IMR-90 (cell line): ENCODE measurements around the gene HOXC6. TPM values are rescaled to one million over a fixed set of nuclear protein-coding genes. Genes with fewer than 3 reads are reported as not detected.

ENCODE experiments used
- ATAC-seq: fragments of 200-7000 bp; cut with Tn5 transposase; 2 replicates; pipeline ENCODE4 v1.9.1; 2020; ENCODE audit warnings: low read depth, mild to moderate bottlenecking, moderate library complexity
- BruUV-seq: library from RNA; stranded (reverse); fragments of 400-500 nt; replicated peaks from 2 replicates; lab custom pipeline; 2021; lab: Mats Ljungman, UMichigan
- CTCF ChIA-PET: fragments of 300-600 bp; formaldehyde crosslinking; extraction: SDS; loops from one replicate; lab custom pipeline; 2021; ENCODE audit warnings: antibody characterized with exemption; lab: Yijun Ruan, JAX
- POLR2A ChIA-PET: fragments of 300-600 bp; sonication (Branson Sonifier 250); formaldehyde crosslinking; loops from one replicate; lab custom pipeline; 2022; ENCODE audit warnings: antibody characterized with exemption; ENCODE audit not compliant: unreplicated experiment; lab: Charles Lee
- DNase-seq: peaks from one replicate; pipeline ENCODE4 v3.0.0; 2013
- H2AFZ ChIP-seq: replicated peaks from 2 replicates; pipeline ENCODE3; 2013; ENCODE audit warnings: low read length, mild to moderate bottlenecking; ENCODE audit not compliant: poor library complexity
- H2AK5ac ChIP-seq: 2 replicates; pipeline ENCODE4 v1.6.1; 2013; ENCODE audit warnings: low read depth, low read length, inconsistent platforms
- H2AK9ac ChIP-seq: replicated peaks from 2 replicates; pipeline ENCODE3; 2013; ENCODE audit warnings: mild to moderate bottlenecking, low read depth, low read length, moderate library complexity; ENCODE audit not compliant: poor library complexity
- H2BK120ac ChIP-seq: 2 replicates; pipeline ENCODE4 v1.6.1; 2013; ENCODE audit warnings: low read depth, low read length, inconsistent platforms
- H2BK15ac ChIP-seq: 3 replicates; pipeline ENCODE4 v1.6.1; 2013; ENCODE audit warnings: low read depth, low read length, inconsistent platforms
- H2BK20ac ChIP-seq: 2 replicates; pipeline ENCODE4 v1.6.1; 2013; ENCODE audit warnings: low read depth, mild to moderate bottlenecking, inconsistent platforms, low read length, moderate library complexity
- H2BK5ac ChIP-seq: 2 replicates; pipeline ENCODE4 v1.6.1; 2013; ENCODE audit warnings: mild to moderate bottlenecking, low read depth, low read length, inconsistent platforms; ENCODE audit not compliant: poor library complexity, severe bottlenecking
- H3K14ac ChIP-seq: replicated peaks from 2 replicates; pipeline ENCODE4 v1.6.1; 2013; ENCODE audit warnings: low read depth, low read length, inconsistent platforms
- H3K18ac ChIP-seq: 2 replicates; pipeline ENCODE4 v1.6.1; 2013; ENCODE audit warnings: low read depth, low read length, control low read depth
- H3K23ac ChIP-seq: 2 replicates; pipeline ENCODE4 v1.6.1; 2013; ENCODE audit warnings: low read depth, low read length, inconsistent platforms
- H3K27ac ChIP-seq: 2 replicates; pipeline ENCODE4 v1.5.1; 2013; ENCODE audit warnings: mild to moderate bottlenecking, control low read depth, low read length; ENCODE audit not compliant: insufficient read depth
- H3K27me3 ChIP-seq: 2 replicates; pipeline ENCODE4 v1.6.1; 2013; ENCODE audit warnings: low read length; ENCODE audit not compliant: control insufficient read depth, insufficient read depth
- H3K36me3 ChIP-seq: 2 replicates; pipeline ENCODE4 v1.6.1; 2013; ENCODE audit warnings: low read length, mixed read lengths; ENCODE audit not compliant: control insufficient read depth, insufficient read depth
- H3K4ac ChIP-seq: 2 replicates; pipeline ENCODE4 v1.6.1; 2013; ENCODE audit warnings: low read depth, low read length, inconsistent platforms
- H3K4me1 ChIP-seq: 2 replicates; pipeline ENCODE4 v1.6.1; 2013; ENCODE audit warnings: low read length, mixed read lengths; ENCODE audit not compliant: control insufficient read depth, insufficient read depth
- H3K4me2 ChIP-seq: 2 replicates; pipeline ENCODE4 v1.6.1; 2013; ENCODE audit warnings: low read depth, mild to moderate bottlenecking, control low read depth, low read length, moderate library complexity
- H3K4me3 ChIP-seq: 2 replicates; pipeline ENCODE4 v1.5.1; 2013; ENCODE audit warnings: low read depth, mild to moderate bottlenecking, control low read depth, low read length, moderate library complexity; ENCODE audit not compliant: insufficient read depth
- H3K56ac ChIP-seq: 2 replicates; pipeline ENCODE4 v1.6.1; 2013; ENCODE audit warnings: low read length, inconsistent platforms; ENCODE audit not compliant: insufficient read depth; ENCODE audit errors: extremely low read depth
- H3K79me1 ChIP-seq, 2 experiments: 2 replicates each; pipeline ENCODE4 v1.6.1; 2013; ENCODE audit warnings: low read length in 2 of 2, inconsistent platforms in 1 of 2, low read depth in 1 of 2
- H3K9ac ChIP-seq: 2 replicates; pipeline ENCODE4 v1.6.1; 2013; ENCODE audit warnings: low read depth, low read length, control low read depth
- H3K9me1 ChIP-seq: 2 replicates; pipeline ENCODE4 v1.6.1; 2013; ENCODE audit warnings: low read length, inconsistent platforms; ENCODE audit not compliant: insufficient read depth
- H3K9me3 ChIP-seq: 2 replicates; pipeline ENCODE4 v1.6.1; 2013; ENCODE audit warnings: low read length; ENCODE audit not compliant: control insufficient read depth, insufficient read depth
- H4K20me1 ChIP-seq: 2 replicates; pipeline ENCODE4 v1.6.1; 2013; ENCODE audit warnings: low read length, inconsistent platforms; ENCODE audit not compliant: insufficient read depth
- H4K5ac ChIP-seq: 2 replicates; pipeline ENCODE4 v1.6.1; 2013; ENCODE audit warnings: mild to moderate bottlenecking, low read depth, low read length, control low read depth
- H4K8ac ChIP-seq, 2 experiments: 2 replicates each; pipeline ENCODE4 v1.6.1; 2013; ENCODE audit warnings: low read depth in 2 of 2, low read length in 2 of 2, control low read depth in 1 of 2, inconsistent platforms in 1 of 2
- H4K91ac ChIP-seq: 2 replicates; pipeline ENCODE4 v1.6.1; 2013; ENCODE audit warnings: low read depth, low read length, inconsistent platforms; ENCODE audit not compliant: insufficient read depth
- BHLHE40 ChIP-seq: fragments of 150-350 bp; IDR thresholded peaks from 2 replicates; pipeline ENCODE4 v1.6.1; 2016; ENCODE audit warnings: mild to moderate bottlenecking, low read depth, low read length
- CEBPB ChIP-seq: IDR thresholded peaks from 2 replicates; pipeline ENCODE4 v1.6.1; 2012; ENCODE audit warnings: low read depth, low read length, improper control_type of control experiment
- CHD1 ChIP-seq: IDR thresholded peaks from 2 replicates; pipeline ENCODE4 v1.6.1; 2012; ENCODE audit warnings: low read depth, low read length, improper control_type of control experiment
- CTCF ChIP-seq: conservative IDR thresholded peaks from 2 replicates; pipeline ENCODE4 v1.5.1; 2012; ENCODE audit warnings: mild to moderate bottlenecking, low read depth, low read length, improper control_type of control experiment
- ELK1 ChIP-seq: fragments of 150-350 bp; IDR thresholded peaks from 2 replicates; pipeline ENCODE4 v1.6.1; 2016; ENCODE audit warnings: low read depth, mild to moderate bottlenecking, low read length, moderate library complexity, borderline replicate concordance
- FOS ChIP-seq: fragments of 150-350 bp; IDR thresholded peaks from 2 replicates; pipeline ENCODE4 v1.6.1; 2016; ENCODE audit warnings: low read depth, low read length
- MAFK ChIP-seq: IDR thresholded peaks from 2 replicates; pipeline ENCODE4 v1.6.1; 2012; ENCODE audit warnings: low read depth, low read length, improper control_type of control experiment
- MAZ ChIP-seq: IDR thresholded peaks from 2 replicates; pipeline ENCODE4 v1.6.1; 2012; ENCODE audit warnings: low read depth, mild to moderate bottlenecking, low read length, improper control_type of control experiment, moderate library complexity, borderline replicate concordance
- MXI1 ChIP-seq: IDR thresholded peaks from 2 replicates; pipeline ENCODE4 v1.6.1; 2012; ENCODE audit warnings: low read depth, mild to moderate bottlenecking, low read length, moderate library complexity, borderline replicate concordance
- NFE2L2 ChIP-seq: fragments of 150-350 bp; IDR thresholded peaks from 2 replicates; pipeline ENCODE4 v1.6.1; 2016; ENCODE audit warnings: low read depth, mild to moderate bottlenecking, low read length
- POLR2A ChIP-seq: IDR thresholded peaks from 2 replicates; pipeline ENCODE4 v1.6.1; 2012; ENCODE audit warnings: mild to moderate bottlenecking, low read depth, low read length
- RAD21 ChIP-seq: IDR thresholded peaks from 2 replicates; pipeline ENCODE4 v1.6.1; 2012; ENCODE audit warnings: low read length, improper control_type of control experiment
- RCOR1 ChIP-seq: IDR thresholded peaks from 2 replicates; pipeline ENCODE4 v1.6.1; 2012; ENCODE audit warnings: mild to moderate bottlenecking, low read length, improper control_type of control experiment; ENCODE audit not compliant: insufficient replicate concordance
- RFX5 ChIP-seq: IDR thresholded peaks from 2 replicates; pipeline ENCODE4 v1.8.0; 2012; ENCODE audit warnings: low read depth, mild to moderate bottlenecking, low read length, moderate library complexity
- SMC3 ChIP-seq: fragments of 150-350 bp; IDR thresholded peaks from 2 replicates; pipeline ENCODE4 v1.6.1; 2016; ENCODE audit warnings: low read depth, mild to moderate bottlenecking, antibody characterized with exemption, low read length, moderate library complexity
- USF2 ChIP-seq: fragments of 150-350 bp; IDR thresholded peaks from 2 replicates; pipeline ENCODE4 v1.6.1; 2017; ENCODE audit warnings: mild to moderate bottlenecking, antibody characterized with exemption, low read length, low read depth
- WGBS, 2 experiments: methylation state at CpG; one replicate each; pipeline versions ENCODE4 v1.1.5 to v1.1.7; 2013; ENCODE audit warnings: missing lambda C conversion rate in 2 of 2; ENCODE audit not compliant: insufficient read length in 1 of 2; ENCODE audit errors: extremely low coverage in 2 of 2; 5-methylcytosine and 5-hydroxymethylcytosine counted together
- dilution Hi-C: fragments of 300-500 bp; cut with HindIII; formaldehyde crosslinking; loops from one replicate; pipeline ENCODE4 v1.14.3; 2018; ENCODE audit warnings: low sequenced_read_pairs; ENCODE audit not compliant: unreplicated experiment
- in situ Hi-C: fragments of 300-500 bp; cut with MboI; formaldehyde crosslinking; loops from 3 replicates; pipeline ENCODE4 v1.14.3; 2019; ENCODE audit warnings: low sequenced_read_pairs, inconsistent platforms, mixed read lengths
- intact Hi-C: fragments of 100-400 bp; cut with micrococcal nuclease; formaldehyde crosslinking; loops from 2 replicates; pipeline ENCODE4 v1.10.0; 2022
- polyA plus RNA-seq, 3 experiments: library from polyadenylated mRNA; depleted of rRNA; stranded (reverse); fragments of >200 nt; gene quantifications; 2 replicates each; pipeline ENCODE4 v1.2.3, GENCODE V29; 2012; ENCODE audit warnings: low replicate concordance in 1 of 3
- total RNA-seq: library from RNA; depleted of rRNA; stranded (reverse); fragments of >200 nt; gene quantifications from 2 replicates; pipeline ENCODE4 v1.2.3, GENCODE V29; 2012

HOXC6 gene
- total and polyA plus RNA-seq, 2 of the 4 experiments (the other 2 are of a cell fraction) = 1.1 TPM; not detected in 1

GRCh38 chr12:54074308-54074707 is 46.1 kb downstream of the HOXC6 start:
- Histone ChIP-seq H3K9me3 (no peaks in the 10 kb centered on the region), H3K23ac (no peak overlapping the region), H2BK5ac (no peak overlapping the region), H3K4ac (no peak overlapping the region), H3K27me3 (peaks cover 22% of the 10 kb centered on the region), H2BK15ac (no peak overlapping the region), H3K56ac (no peak overlapping the region), H2AK9ac (no peak overlapping the region), H3K4me2 (no peak overlapping the region), H2BK20ac (no peak overlapping the region), H2AK5ac (no peak overlapping the region), H3K27ac (no peak overlapping the region), H3K9ac (no peak overlapping the region), H3K4me3 (no peak overlapping the region), H2AFZ (no peak overlapping the region), H3K79me1 (no peaks in the 10 kb centered on the region), H3K36me3 (no peaks in the 10 kb centered on the region), H2BK120ac (no peak overlapping the region), H3K18ac (no peak overlapping the region), H4K5ac (no peak overlapping the region), H4K20me1 (no peaks in the 10 kb centered on the region), H4K91ac (no peak overlapping the region), H3K4me1 (no peaks in the 10 kb centered on the region), H3K14ac (no peak overlapping the region), H4K8ac (no peak overlapping the region), H3K9me1 (no peaks in the 10 kb centered on the region)
- ChIA-PET CTCF (no interaction called here), POLR2A (no interaction called here)
- no TSS peak for BruUV-seq
- in situ Hi-C loops = no loop called here
- DNase-seq (no peak), ATAC-seq (no peak)
- dilution Hi-C loops = no loop called here
- intact Hi-C loops = no loop called here
- 100% methylated on average over 1 of the region's 6 CpGs; no CpG with 5 or more reads in 1 of the 2 experiments for WGBS, 2 experiments
- TF ChIP-seq MAFK = no peak
- no peak for TF ChIP-seq CTCF
- TF ChIP-seq CEBPB = no peak
- TF ChIP-seq POLR2A = no peak
- no peak for TF ChIP-seq MAZ
- no peak for TF ChIP-seq CHD1
- no peak for TF ChIP-seq RAD21
- TF ChIP-seq MXI1 = no peak
- no peak for TF ChIP-seq RCOR1
- TF ChIP-seq ELK1 = no peak
- no peak for TF ChIP-seq FOS
- TF ChIP-seq SMC3 = no peak
- TF ChIP-seq NFE2L2 = no peak
- TF ChIP-seq USF2 = no peak
- TF ChIP-seq BHLHE40 = no peak
- TF ChIP-seq RFX5 = no peak
